ENCODE results near the gene STAT2. TPM values are rescaled to one million over a fixed set of nuclear protein-coding genes. Genes with fewer than 3 reads are reported as not detected.

Gene STAT2
- total and polyA plus RNA-seq, 9 of the 15 experiments (the other 6 are each of a cell fraction or from before 2014, with no cell fraction given): 15.5 to 46.9 (median 40.1) TPM

GRCh38 chr12:56299853-56300643 is 59.9 kb downstream of the STAT2 start, which contains the start of gene CS (continued):
- no peak for TF ChIP-seq KDM4B (IDR thresholded peaks at IDR 0.05; ENCODE audit: borderline replicate concordance in 2 of 2, low read depth in 1 of 2)
- TF ChIP-seq, protein P1, sequence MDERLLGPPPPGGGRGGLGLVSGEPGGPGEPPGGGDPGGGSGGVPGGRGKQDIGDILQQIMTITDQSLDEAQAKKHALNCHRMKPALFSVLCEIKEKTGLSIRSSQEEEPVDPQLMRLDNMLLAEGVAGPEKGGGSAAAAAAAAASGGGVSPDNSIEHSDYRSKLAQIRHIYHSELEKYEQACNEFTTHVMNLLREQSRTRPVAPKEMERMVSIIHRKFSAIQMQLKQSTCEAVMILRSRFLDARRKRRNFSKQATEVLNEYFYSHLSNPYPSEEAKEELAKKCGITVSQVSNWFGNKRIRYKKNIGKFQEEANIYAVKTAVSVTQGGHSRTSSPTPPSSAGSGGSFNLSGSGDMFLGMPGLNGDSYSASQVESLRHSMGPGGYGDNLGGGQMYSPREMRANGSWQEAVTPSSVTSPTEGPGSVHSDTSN (CRISPR knock-in tag; IDR thresholded peaks at IDR 0.05; ENCODE audit: low read depth): no peak
- TF ChIP-seq, protein P1 (tag; conservative IDR thresholded peaks at IDR 0.05; ENCODE audit: low read depth): peak; percentile 92
- TF ChIP-seq PHF8 (IDR thresholded peaks at IDR 0.05; ENCODE audit: borderline replicate concordance, low read length): peak; percentile 81; the same call in 1 of the 2 replicates
- TF ChIP-seq, protein P2, sequence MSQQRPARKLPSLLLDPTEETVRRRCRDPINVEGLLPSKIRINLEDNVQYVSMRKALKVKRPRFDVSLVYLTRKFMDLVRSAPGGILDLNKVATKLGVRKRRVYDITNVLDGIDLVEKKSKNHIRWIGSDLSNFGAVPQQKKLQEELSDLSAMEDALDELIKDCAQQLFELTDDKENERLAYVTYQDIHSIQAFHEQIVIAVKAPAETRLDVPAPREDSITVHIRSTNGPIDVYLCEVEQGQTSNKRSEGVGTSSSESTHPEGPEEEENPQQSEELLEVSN (IDR thresholded peaks at IDR 0.05; ENCODE audit: borderline replicate concordance in 1 of 2, extremely low read depth in 1 of 2, insufficient read depth in 1 of 2, insufficient read length in 1 of 2, low read depth in 1 of 2, low read length in 1 of 2, poor library complexity in 1 of 2, severe bottlenecking in 1 of 2): peak; percentile 63 to 66
- TF ChIP-seq, protein P3, sequence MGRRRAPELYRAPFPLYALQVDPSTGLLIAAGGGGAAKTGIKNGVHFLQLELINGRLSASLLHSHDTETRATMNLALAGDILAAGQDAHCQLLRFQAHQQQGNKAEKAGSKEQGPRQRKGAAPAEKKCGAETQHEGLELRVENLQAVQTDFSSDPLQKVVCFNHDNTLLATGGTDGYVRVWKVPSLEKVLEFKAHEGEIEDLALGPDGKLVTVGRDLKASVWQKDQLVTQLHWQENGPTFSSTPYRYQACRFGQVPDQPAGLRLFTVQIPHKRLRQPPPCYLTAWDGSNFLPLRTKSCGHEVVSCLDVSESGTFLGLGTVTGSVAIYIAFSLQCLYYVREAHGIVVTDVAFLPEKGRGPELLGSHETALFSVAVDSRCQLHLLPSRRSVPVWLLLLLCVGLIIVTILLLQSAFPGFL (CRISPR knock-in tag; IDR thresholded peaks at IDR 0.05): 0 out of 2 replicates have a peak, but pooled peaks have one; percentile 76
- peak in 1 of 2 experiments; percentile 96; a peak in 2 of 4 replicates for TF ChIP-seq HDAC1 (IDR thresholded peaks at IDR 0.05)
- TF ChIP-seq E2F3 (CRISPR knock-in tag; IDR thresholded peaks at IDR 0.05): no peak
- peak; percentile 92 for TF ChIP-seq SAP30 (IDR thresholded peaks at IDR 0.05; ENCODE audit: borderline replicate concordance, insufficient read depth, low read depth, low read length, poor library complexity, severe bottlenecking)
- TF ChIP-seq ZNF143 (CRISPR knock-in tag; IDR thresholded peaks at IDR 0.05): 0 out of 2 replicates have a peak, but pooled peaks have one; percentile 25
- 0 out of 2 replicates have a peak, but pooled peaks have one; percentile 23 for TF ChIP-seq ZNF740 (CRISPR knock-in tag; IDR thresholded peaks at IDR 0.05)
- TF ChIP-seq ZNF740 (tag; IDR thresholded peaks at IDR 0.05): no peak
- TF ChIP-seq, protein P4, sequence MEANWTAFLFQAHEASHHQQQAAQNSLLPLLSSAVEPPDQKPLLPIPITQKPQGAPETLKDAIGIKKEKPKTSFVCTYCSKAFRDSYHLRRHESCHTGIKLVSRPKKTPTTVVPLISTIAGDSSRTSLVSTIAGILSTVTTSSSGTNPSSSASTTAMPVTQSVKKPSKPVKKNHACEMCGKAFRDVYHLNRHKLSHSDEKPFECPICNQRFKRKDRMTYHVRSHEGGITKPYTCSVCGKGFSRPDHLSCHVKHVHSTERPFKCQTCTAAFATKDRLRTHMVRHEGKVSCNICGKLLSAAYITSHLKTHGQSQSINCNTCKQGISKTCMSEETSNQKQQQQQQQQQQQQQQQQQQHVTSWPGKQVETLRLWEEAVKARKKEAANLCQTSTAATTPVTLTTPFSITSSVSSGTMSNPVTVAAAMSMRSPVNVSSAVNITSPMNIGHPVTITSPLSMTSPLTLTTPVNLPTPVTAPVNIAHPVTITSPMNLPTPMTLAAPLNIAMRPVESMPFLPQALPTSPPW (CRISPR knock-in tag; IDR thresholded peaks at IDR 0.05): peak; percentile 91
- TF ChIP-seq MBD2 (IDR thresholded peaks at IDR 0.05; ENCODE audit: borderline replicate concordance, low read depth): peak; percentile 72
- TF ChIP-seq EP400 (IDR thresholded peaks at IDR 0.05): peak; percentile 91

All from K562 (cell line).